ENCODE measurements around the gene TACC3.

The TACC3 gene

GRCh38 chr4:1756893-1757779, 35.8 kb downstream of the TACC3 start:
- H3K27ac Mint-ChIP-seq, result no peak overlapping the region
- ATAC-seq (replicated peaks), result no peak
- peaks cover 0 to 1% of the 10 kb centered on the region in 2 donors for H3K4me1 Mint-ChIP-seq (ENCODE audit: low read depth in 2 of 2)
- no peak overlapping the region for H3K4me3 Mint-ChIP-seq
- DNase-seq, result no peak
- no peaks in the 10 kb centered on the region for H3K36me3 Mint-ChIP-seq (ENCODE audit: insufficient read depth)
- H3K9me3 Mint-ChIP-seq, result no peaks in the 10 kb centered on the region
- peaks cover 0 to 1% of the 10 kb centered on the region in 2 donors for H3K27me3 Mint-ChIP-seq

GRCh38 chr4:1757836-1758235, 36.5 kb downstream of the TACC3 start:
- peaks cover 0 to 8% of the 10 kb centered on the region in 2 donors for H3K27me3 Mint-ChIP-seq
- no peak for ATAC-seq (replicated peaks)

GRCh38 chr4:1758306-1759121, 37.2 kb downstream of the TACC3 start:
- no peaks in the 10 kb centered on the region for H3K9me3 Mint-ChIP-seq
- peaks cover 0 to 10% of the 10 kb centered on the region in 2 donors for H3K27me3 Mint-ChIP-seq
- DNase-seq (no peak), ATAC-seq (replicated peaks) (no peak)
- peaks cover 0 to 3% of the 10 kb centered on the region in 2 donors for H3K4me1 Mint-ChIP-seq (ENCODE audit: low read depth in 2 of 2)
- no peak overlapping the region for H3K4me3 Mint-ChIP-seq
- no peak overlapping the region for H3K27ac Mint-ChIP-seq
- H3K36me3 Mint-ChIP-seq (ENCODE audit: insufficient read depth), result no peaks in the 10 kb centered on the region

More at GRCh38 chr4:1757836-1758235, 36.5 kb downstream of the TACC3 start:
- no peak overlapping the region for H3K4me3 Mint-ChIP-seq
- peaks cover 0 to 3% of the 10 kb centered on the region in 2 donors for H3K4me1 Mint-ChIP-seq (ENCODE audit: low read depth in 2 of 2)
- DNase-seq, result no peak
- H3K9me3 Mint-ChIP-seq, result no peaks in the 10 kb centered on the region
- no peaks in the 10 kb centered on the region for H3K36me3 Mint-ChIP-seq (ENCODE audit: insufficient read depth)
- no peak overlapping the region for H3K27ac Mint-ChIP-seq

GRCh38 chr4:1759170-1759817, 38.0 kb downstream of the TACC3 start:
- no peaks in the 10 kb centered on the region for H3K36me3 Mint-ChIP-seq (ENCODE audit: insufficient read depth)
- no peak overlapping the region for H3K27ac Mint-ChIP-seq

GRCh38 chr4:1759818-1760223, 38.5 kb downstream of the TACC3 start:
- Mint-ChIP-seq H3K4me1 (ENCODE audit: low read depth in 2 of 2) (peaks cover 0 to 3% of the 10 kb centered on the region in 2 donors), H3K27me3 (peaks cover 1 to 23% of the 10 kb centered on the region in 2 donors), H3K36me3 (ENCODE audit: insufficient read depth) (no peaks in the 10 kb centered on the region), H3K27ac (no peak overlapping the region), H3K4me3 (no peak overlapping the region), H3K9me3 (no peaks in the 10 kb centered on the region)
- DNase-seq (no peak), ATAC-seq (replicated peaks) (no peak)

More at GRCh38 chr4:1759170-1759817, 38.0 kb downstream of the TACC3 start:
- H3K4me1 Mint-ChIP-seq (ENCODE audit: low read depth in 2 of 2), result peaks cover 0 to 3% of the 10 kb centered on the region in 2 donors
- ATAC-seq (replicated peaks) (no peak), DNase-seq (no peak)
- H3K27me3 Mint-ChIP-seq, result peaks cover 0 to 18% of the 10 kb centered on the region in 2 donors
- no peak overlapping the region for H3K4me3 Mint-ChIP-seq
- no peaks in the 10 kb centered on the region for H3K9me3 Mint-ChIP-seq

GRCh38 chr4:1760521-1761071, 39.3 kb downstream of the TACC3 start:
- no peak overlapping the region for H3K27ac Mint-ChIP-seq
- no peaks in the 10 kb centered on the region for H3K9me3 Mint-ChIP-seq

GRCh38 chr4:1761130-1761689, 39.9 kb downstream of the TACC3 start:
- Mint-ChIP-seq H3K27ac (no peak overlapping the region), H3K36me3 (ENCODE audit: insufficient read depth) (no peaks in the 10 kb centered on the region), H3K4me3 (no peak overlapping the region), H3K4me1 (ENCODE audit: low read depth in 2 of 2) (peaks cover 0 to 3% of the 10 kb centered on the region in 2 donors), H3K27me3 (peaks cover 12 to 36% of the 10 kb centered on the region in 2 donors), H3K9me3 (no peaks in the 10 kb centered on the region)
- DNase-seq (no peak), ATAC-seq (replicated peaks) (no peak)

More at GRCh38 chr4:1760521-1761071, 39.3 kb downstream of the TACC3 start:
- peaks cover 0 to 3% of the 10 kb centered on the region in 2 donors for H3K4me1 Mint-ChIP-seq (ENCODE audit: low read depth in 2 of 2)
- ATAC-seq (replicated peaks) (no peak), DNase-seq (no peak)
- H3K36me3 Mint-ChIP-seq (ENCODE audit: insufficient read depth), result no peaks in the 10 kb centered on the region
- H3K4me3 Mint-ChIP-seq, result no peak overlapping the region
- peaks cover 9 to 31% of the 10 kb centered on the region in 2 donors for H3K27me3 Mint-ChIP-seq

- H3K27ac Mint-ChIP-seq, result no peak overlapping the region
- H3K36me3 Mint-ChIP-seq (ENCODE audit: insufficient read depth), result no peaks in the 10 kb centered on the region
- peaks cover 0 to 3% of the 10 kb centered on the region in 2 donors for H3K4me1 Mint-ChIP-seq (ENCODE audit: low read depth in 2 of 2)
- peaks cover 12 to 36% of the 10 kb centered on the region in 2 donors for H3K27me3 Mint-ChIP-seq
- no peaks in the 10 kb centered on the region for H3K9me3 Mint-ChIP-seq
- no peak for ATAC-seq (replicated peaks)
- H3K4me3 Mint-ChIP-seq, result no peak overlapping the region
- DNase-seq, result no peak
Observed at GRCh38 chr4:1762264-1763010, 41.1 kb downstream of the TACC3 start.

- DNase-seq (no peak), ATAC-seq (replicated peaks) (no peak)
- H3K4me3 Mint-ChIP-seq, result no peak overlapping the region
- peaks cover 14 to 40% of the 10 kb centered on the region in 2 donors for H3K27me3 Mint-ChIP-seq
- H3K36me3 Mint-ChIP-seq (ENCODE audit: insufficient read depth), result no peaks in the 10 kb centered on the region
- H3K9me3 Mint-ChIP-seq, result no peaks in the 10 kb centered on the region
- H3K27ac Mint-ChIP-seq, result no peak overlapping the region
- H3K4me1 Mint-ChIP-seq (ENCODE audit: low read depth in 2 of 2), result peaks cover 3 to 5% of the 10 kb centered on the region in 2 donors
Observed at GRCh38 chr4:1763070-1763549, 41.8 kb downstream of the TACC3 start.

- H3K4me3 Mint-ChIP-seq, result no peak overlapping the region
- ATAC-seq (replicated peaks) (no peak), DNase-seq (no peak)
- H3K27ac Mint-ChIP-seq, result no peak overlapping the region
- H3K9me3 Mint-ChIP-seq, result no peaks in the 10 kb centered on the region
- H3K27me3 Mint-ChIP-seq, result peaks cover 20 to 45% of the 10 kb centered on the region in 2 donors
- H3K4me1 Mint-ChIP-seq (ENCODE audit: low read depth in 2 of 2), result peaks cover 7% of the 10 kb centered on the region in 2 donors
- no peaks in the 10 kb centered on the region for H3K36me3 Mint-ChIP-seq (ENCODE audit: insufficient read depth)
Observed at GRCh38 chr4:1763550-1764080, 42.3 kb downstream of the TACC3 start.

GRCh38 chr4:1764670-1765069, 43.3 kb downstream of the TACC3 start:
- Mint-ChIP-seq H3K36me3 (ENCODE audit: insufficient read depth) (no peaks in the 10 kb centered on the region), H3K27me3 (peaks cover 21 to 55% of the 10 kb centered on the region in 2 donors), H3K4me3 (no peak overlapping the region), H3K27ac (no peak overlapping the region), H3K4me1 (ENCODE audit: low read depth in 2 of 2) (peaks cover 7 to 8% of the 10 kb centered on the region in 2 donors), H3K9me3 (no peaks in the 10 kb centered on the region)
- DNase-seq (no peak), ATAC-seq (replicated peaks) (no peak)
